ENCODE measurements around the gene TCHP.
"Not testable (repeated sequence)": the region's sequence is repeated elsewhere in the genome, so short reads cannot be mapped to it uniquely, and the experiment has no call there.

TCHP gene

DNA sequence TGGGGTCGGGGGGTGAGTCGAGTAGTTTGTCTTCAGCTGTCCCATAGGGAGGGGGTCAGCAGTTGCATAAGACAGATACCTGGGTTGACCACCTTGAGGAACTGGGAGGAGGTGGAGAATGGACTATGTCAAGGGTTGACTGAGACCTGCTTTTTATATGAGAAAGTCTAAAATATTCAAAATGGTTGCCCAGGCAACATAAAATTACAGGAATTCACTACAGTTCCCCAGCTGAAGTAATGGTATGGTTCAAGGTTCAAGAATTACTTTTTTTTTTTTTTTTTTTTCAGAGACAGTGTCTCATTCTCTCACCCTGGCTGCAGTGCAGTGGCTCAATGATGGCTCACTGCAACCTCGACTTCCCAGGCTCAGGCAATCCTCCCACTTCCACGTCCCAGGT lies 5.1 kb upstream of the TCHP start:
- Histone ChIP-seq H3K4me1 (ENCODE audit: insufficient read depth, low read length) (no peaks in the 10 kb centered on the region), H3K9me3 (ENCODE audit: low read length) (no peaks in the 10 kb centered on the region), H3K36me3 (ENCODE audit: insufficient read depth, low read length) (no peaks in the 10 kb centered on the region), H3K4me3 (ENCODE audit: low read depth in 1 of 2, low read length in 2 of 2) (no peak overlapping the region), H3K27ac (ENCODE audit: low read depth, low read length) (no peak overlapping the region), H3K27me3 (ENCODE audit: control insufficient read depth in 1 of 2, insufficient read depth in 2 of 2, low read length in 2 of 2) (no peaks in the 10 kb centered on the region), H3K9ac (ENCODE audit: low read length) (no peak overlapping the region)

DNA sequence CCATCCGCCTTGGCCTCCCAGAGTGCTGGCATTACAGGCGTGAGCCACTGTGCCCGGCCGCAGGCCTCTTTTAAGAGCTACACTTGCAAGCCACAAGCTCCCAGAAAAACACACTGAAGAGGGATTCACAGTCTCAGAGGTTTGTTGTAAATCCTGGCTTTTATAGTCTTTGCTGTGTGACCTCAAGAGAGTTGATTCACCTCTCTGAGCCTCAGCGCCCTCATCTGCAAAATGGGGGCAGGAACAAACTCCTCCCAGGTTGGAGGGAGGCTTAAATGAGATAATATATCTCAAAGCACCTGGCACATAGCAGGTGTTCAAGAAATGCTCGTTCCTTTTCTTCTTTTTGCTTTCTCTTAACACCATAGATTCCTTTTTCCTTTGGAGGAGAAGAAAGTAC lies 3.9 kb upstream of the TCHP start:
- Histone ChIP-seq H3K4me1 (ENCODE audit: insufficient read depth, low read length) (peaks cover 5% of the 10 kb centered on the region), H3K4me3 (ENCODE audit: low read depth in 1 of 2, low read length in 2 of 2) (no peak overlapping the region), H3K9ac (ENCODE audit: low read length) (no peak overlapping the region), H3K36me3 (ENCODE audit: insufficient read depth, low read length) (no peaks in the 10 kb centered on the region), H3K27me3 (ENCODE audit: control insufficient read depth in 1 of 2, insufficient read depth in 2 of 2, low read length in 2 of 2) (no peaks in the 10 kb centered on the region), H3K9me3 (ENCODE audit: low read length) (no peaks in the 10 kb centered on the region), H3K27ac (ENCODE audit: low read depth, low read length) (no peak overlapping the region)

DNA sequence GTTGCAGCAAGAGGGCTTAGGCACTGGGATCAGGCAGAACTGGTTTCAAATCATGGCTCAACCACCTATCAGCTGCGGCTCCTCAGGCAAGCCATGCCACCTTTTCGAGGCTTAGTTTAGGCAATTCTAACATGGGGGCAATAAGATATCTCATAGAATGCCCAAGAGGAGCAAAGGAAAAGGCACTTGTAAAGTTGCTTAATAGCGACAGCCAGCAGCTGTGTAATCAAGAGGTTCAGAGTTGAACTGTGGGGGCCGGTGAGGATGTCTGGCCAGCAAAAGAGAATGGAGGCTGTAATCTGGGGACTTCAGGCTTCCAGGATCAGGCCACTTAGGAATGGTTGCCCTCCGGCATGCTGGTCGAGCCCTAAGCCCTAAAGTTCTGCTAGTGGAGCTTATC lies 3.0 kb upstream of the TCHP start:
- Histone ChIP-seq H3K4me1 (ENCODE audit: insufficient read depth, low read length) (peaks cover 12% of the 10 kb centered on the region), H3K27me3 (ENCODE audit: control insufficient read depth in 1 of 2, insufficient read depth in 2 of 2, low read length in 2 of 2) (no peaks in the 10 kb centered on the region), H3K27ac (ENCODE audit: low read depth, low read length) (no peak overlapping the region), H3K9me3 (ENCODE audit: low read length) (no peaks in the 10 kb centered on the region), H3K4me3 (ENCODE audit: low read depth in 1 of 2, low read length in 2 of 2) (no peak overlapping the region), H3K36me3 (ENCODE audit: insufficient read depth, low read length) (no peaks in the 10 kb centered on the region), H3K9ac (ENCODE audit: low read length) (no peak overlapping the region)

DNA sequence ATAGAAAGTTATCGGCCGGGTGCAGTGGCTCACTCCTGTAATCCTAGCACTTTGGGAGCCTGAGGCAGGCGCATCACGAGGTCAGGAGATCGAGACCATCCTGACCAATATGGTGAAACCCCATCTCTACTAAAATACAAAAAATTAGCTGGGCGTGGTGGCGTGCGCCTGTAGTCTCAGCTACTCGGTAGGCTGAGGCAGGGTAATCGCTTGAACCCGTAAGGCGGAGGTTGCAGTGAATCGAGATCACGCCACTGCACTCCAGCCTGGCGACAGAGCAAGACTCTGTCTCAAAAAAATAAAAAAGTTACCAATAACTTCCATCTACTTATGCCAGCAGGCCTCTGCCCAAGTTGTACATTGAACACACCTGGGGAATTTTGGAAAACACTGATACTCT lies 729 bp upstream of the TCHP start:
- H3K27ac ChIP-seq (ENCODE audit: low read depth, low read length); H3K9me3 ChIP-seq (ENCODE audit: low read length); H3K27me3 ChIP-seq (ENCODE audit: control insufficient read depth in 1 of 2, insufficient read depth in 2 of 2, low read length in 2 of 2): not testable (repeated sequence)
- Histone ChIP-seq H3K9ac (ENCODE audit: low read length) (peak overlapping the region; percentile 50), H3K4me3 (ENCODE audit: low read depth in 1 of 2, low read length in 2 of 2) (peak overlapping the region; percentile 72 to 81), H3K4me1 (ENCODE audit: insufficient read depth, low read length) (peaks cover 12% of the 10 kb centered on the region), H3K36me3 (ENCODE audit: insufficient read depth, low read length) (peaks cover 13% of the 10 kb centered on the region)

DNA sequence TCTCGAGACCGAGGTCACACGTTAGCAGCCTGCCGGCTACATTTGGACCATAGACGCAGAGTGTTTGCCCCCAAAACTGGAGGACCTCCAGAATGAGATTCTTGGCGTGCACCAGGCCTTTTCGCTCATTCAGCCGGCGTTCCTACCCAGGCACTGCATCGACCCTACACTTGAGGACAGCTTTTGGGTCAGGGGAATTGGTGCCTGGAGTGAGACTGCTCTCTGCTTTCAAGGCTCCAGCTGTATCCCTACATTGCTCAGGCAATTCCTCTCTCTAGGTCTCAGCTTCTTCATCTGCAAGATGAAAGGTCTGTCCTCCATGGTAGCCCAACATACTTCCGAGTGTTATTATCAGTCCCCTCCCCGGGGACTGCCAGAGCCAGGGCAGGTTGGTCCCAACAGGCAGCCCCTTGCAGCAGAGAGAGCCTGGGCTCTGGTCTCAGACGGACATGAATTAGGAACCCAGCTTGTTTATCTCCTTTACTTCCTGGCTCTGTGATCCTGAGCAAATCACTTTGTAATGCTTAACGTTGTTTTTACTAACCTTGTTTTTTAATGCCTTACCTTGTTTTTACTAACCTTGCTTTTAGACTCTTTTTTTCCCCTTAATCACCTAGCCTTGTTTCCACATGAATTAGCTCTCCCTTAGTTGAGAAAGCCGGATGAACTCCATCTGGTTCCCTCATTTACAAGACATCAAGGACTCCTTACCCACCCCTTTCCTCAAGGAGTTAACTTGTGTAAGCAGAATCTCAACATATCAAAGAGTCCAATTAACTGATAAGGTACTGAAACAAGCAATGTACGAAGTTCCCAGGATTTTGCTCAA lies 892 bp downstream of the TCHP start:
- Histone ChIP-seq H3K9ac (ENCODE audit: low read length) (peak overlapping the region; percentile 50), H3K36me3 (ENCODE audit: insufficient read depth, low read length) (peaks cover 28% of the 10 kb centered on the region), H3K4me3 (ENCODE audit: low read depth in 1 of 2, low read length in 2 of 2) (peak overlapping the region; percentile 72 to 81), H3K27me3 (ENCODE audit: control insufficient read depth in 1 of 2, insufficient read depth in 2 of 2, low read length in 2 of 2) (no peaks in the 10 kb centered on the region), H3K4me1 (ENCODE audit: insufficient read depth, low read length) (peaks cover 12% of the 10 kb centered on the region), H3K9me3 (ENCODE audit: low read length) (no peaks in the 10 kb centered on the region), H3K27ac (ENCODE audit: low read depth, low read length) (peak overlapping the region; percentile 87)

DNA sequence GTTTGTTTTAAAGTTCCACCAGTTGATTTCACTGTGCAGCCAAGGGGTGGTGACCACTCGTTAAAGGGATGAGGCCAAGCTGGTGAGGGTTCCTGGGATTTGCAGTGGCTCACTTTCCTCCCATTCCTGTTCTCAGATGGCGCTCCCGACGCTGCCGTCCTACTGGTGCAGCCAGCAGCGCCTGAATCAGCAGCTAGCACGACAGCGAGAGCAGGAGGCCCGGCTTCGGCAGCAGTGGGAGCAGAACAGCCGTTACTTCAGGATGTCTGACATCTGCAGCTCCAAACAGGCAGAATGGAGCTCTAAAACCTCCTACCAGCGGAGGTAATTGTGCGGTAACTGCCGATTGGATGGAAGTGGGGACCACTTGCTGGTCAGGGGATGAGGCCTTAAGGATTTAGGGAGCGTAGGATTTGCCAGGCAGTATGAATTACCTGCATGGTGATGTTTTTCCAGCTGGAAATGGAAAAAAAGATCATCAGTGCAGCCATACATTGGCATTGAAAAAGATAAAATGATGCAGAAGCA lies 2.9 kb downstream of the TCHP start:
- Histone ChIP-seq H3K27me3 (ENCODE audit: control insufficient read depth in 1 of 2, insufficient read depth in 2 of 2, low read length in 2 of 2) (no peaks in the 10 kb centered on the region), H3K4me3 (ENCODE audit: low read depth in 1 of 2, low read length in 2 of 2) (no peak overlapping the region), H3K27ac (ENCODE audit: low read depth, low read length) (no peak overlapping the region), H3K4me1 (ENCODE audit: insufficient read depth, low read length) (peaks cover 12% of the 10 kb centered on the region), H3K9me3 (ENCODE audit: low read length) (no peaks in the 10 kb centered on the region), H3K36me3 (ENCODE audit: insufficient read depth, low read length) (peaks cover 47% of the 10 kb centered on the region), H3K9ac (ENCODE audit: low read length) (no peak overlapping the region)

DNA sequence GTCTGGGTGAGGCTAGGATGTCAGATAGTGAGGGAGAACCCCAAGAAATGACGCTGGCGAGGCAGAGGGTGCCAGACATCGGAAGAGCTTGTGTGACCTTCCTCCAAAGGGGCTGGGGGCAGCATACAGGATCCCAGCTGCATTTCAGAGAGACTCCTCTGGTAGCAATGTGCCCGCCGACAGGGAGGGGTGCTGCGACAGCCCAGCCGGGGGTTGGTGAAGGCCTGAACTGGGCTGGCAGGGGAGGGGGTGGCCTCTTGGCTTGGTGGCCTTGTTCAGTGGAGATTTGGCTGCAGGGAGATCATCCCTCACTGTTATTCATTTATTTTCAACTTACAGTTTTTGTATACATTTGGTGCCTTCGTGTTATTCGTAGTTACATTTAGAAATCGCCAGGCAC lies 5.2 kb downstream of the TCHP start:
- H3K4me1 ChIP-seq (ENCODE audit: insufficient read depth, low read length), result peaks cover 12% of the 10 kb centered on the region
- H3K36me3 ChIP-seq (ENCODE audit: insufficient read depth, low read length), result peaks cover 61% of the 10 kb centered on the region
- no peak overlapping the region for H3K4me3 ChIP-seq (ENCODE audit: low read depth in 1 of 2, low read length in 2 of 2)
- no peaks in the 10 kb centered on the region for H3K27me3 ChIP-seq (ENCODE audit: control insufficient read depth in 1 of 2, insufficient read depth in 2 of 2, low read length in 2 of 2)
- no peak overlapping the region for H3K27ac ChIP-seq (ENCODE audit: low read depth, low read length)
- no peak overlapping the region for H3K9ac ChIP-seq (ENCODE audit: low read length)
- H3K9me3 ChIP-seq (ENCODE audit: low read length), result no peaks in the 10 kb centered on the region

DNA sequence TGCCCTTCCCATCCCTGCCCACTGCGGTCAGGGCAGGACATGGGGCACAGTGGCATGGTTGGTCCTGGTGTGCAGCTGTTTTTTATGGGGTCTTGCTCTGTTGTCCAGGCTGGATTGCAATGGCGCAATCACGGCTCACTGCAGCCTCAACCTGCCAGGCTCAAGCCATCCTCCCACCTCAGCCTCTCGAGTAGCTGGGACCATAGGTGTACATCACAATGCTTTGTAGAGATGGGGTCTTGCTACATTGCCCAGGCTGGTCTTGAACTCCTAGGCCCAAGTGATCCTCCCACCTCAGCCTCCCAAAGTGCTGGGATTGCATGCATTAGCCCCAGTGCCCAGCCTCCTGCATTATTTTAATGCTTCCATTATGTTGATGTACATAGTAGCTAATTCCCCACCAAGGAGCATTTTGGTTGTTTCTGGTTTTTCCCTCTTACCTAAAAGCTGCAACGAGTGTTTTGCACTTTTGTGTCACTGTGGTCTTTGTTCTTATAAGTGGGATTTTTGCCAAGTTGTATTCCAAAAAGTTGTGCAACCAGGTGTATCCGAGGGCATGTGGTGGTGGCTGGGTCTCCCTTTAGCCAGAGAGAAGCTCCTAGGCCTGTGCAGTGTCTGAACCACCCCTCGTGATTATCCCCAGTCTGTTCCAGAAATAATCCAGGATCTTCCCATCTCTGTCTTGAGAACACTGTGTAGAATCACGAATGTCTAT lies 10.3 kb downstream of the TCHP start:
- Histone ChIP-seq H3K36me3 (ENCODE audit: insufficient read depth, low read length) (peaks cover 83% of the 10 kb centered on the region), H3K27me3 (ENCODE audit: control insufficient read depth in 1 of 2, insufficient read depth in 2 of 2, low read length in 2 of 2) (no peaks in the 10 kb centered on the region), H3K4me1 (ENCODE audit: insufficient read depth, low read length) (no peaks in the 10 kb centered on the region), H3K9ac (ENCODE audit: low read length) (no peak overlapping the region), H3K4me3 (ENCODE audit: low read depth in 1 of 2, low read length in 2 of 2) (no peak overlapping the region), H3K27ac (ENCODE audit: low read depth, low read length) (no peak overlapping the region), H3K9me3 (ENCODE audit: low read length) (no peaks in the 10 kb centered on the region)

DNA sequence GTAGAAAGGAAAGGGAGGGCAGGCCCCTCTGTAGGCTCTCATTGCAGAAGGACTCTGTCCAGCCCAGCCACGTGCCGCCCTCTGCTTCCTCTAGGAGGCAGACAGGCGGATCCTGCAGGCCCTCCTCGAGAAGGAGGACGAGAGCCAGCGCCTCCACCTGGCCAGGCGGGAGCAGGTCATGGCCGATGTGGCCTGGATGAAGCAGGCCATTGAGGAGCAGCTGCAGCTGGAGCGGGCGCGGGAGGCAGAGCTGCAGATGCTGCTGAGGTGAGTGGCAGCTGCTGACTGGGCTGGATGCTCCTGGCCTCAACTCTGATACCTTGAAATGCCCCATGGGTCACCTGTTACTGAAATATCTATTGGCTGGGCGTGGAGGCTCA lies 10.9 kb downstream of the TCHP start:
- no peaks in the 10 kb centered on the region for H3K27me3 ChIP-seq (ENCODE audit: control insufficient read depth in 1 of 2, insufficient read depth in 2 of 2, low read length in 2 of 2)
- H3K9ac ChIP-seq (ENCODE audit: low read length), result no peak overlapping the region
- no peak overlapping the region for H3K27ac ChIP-seq (ENCODE audit: low read depth, low read length)
- H3K9me3 ChIP-seq (ENCODE audit: low read length), result no peaks in the 10 kb centered on the region
- no peak overlapping the region for H3K4me3 ChIP-seq (ENCODE audit: low read depth in 1 of 2, low read length in 2 of 2)
- H3K36me3 ChIP-seq (ENCODE audit: insufficient read depth, low read length), result peaks cover 83% of the 10 kb centered on the region
- H3K4me1 ChIP-seq (ENCODE audit: insufficient read depth, low read length), result no peaks in the 10 kb centered on the region

DNA sequence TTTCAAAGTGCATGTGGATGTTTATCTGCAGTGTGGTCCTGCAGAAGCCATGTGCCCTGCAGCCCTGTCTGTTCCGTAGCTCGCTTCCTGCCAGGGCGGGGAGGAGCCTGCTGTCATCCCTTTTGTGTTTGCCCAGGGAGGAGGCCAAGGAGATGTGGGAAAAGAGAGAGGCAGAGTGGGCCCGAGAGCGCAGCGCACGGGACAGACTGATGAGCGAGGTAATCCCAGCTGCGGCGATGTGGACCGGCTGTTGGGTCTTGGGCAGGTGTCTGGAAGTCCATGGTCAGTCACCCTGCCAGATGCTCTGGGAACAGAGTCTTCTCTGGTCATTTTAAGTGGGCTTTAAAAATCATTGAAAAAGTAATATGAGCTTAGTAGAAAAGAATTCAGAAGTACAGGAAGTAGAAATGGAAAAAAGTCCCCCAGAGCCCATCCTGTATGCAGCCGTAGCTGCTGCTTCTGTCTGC lies 12.8 kb downstream of the TCHP start:
- Histone ChIP-seq H3K4me3 (ENCODE audit: low read depth in 1 of 2, low read length in 2 of 2) (no peak overlapping the region), H3K27ac (ENCODE audit: low read depth, low read length) (no peak overlapping the region), H3K9me3 (ENCODE audit: low read length) (no peaks in the 10 kb centered on the region), H3K9ac (ENCODE audit: low read length) (no peak overlapping the region), H3K36me3 (ENCODE audit: insufficient read depth, low read length) (peaks cover 81% of the 10 kb centered on the region), H3K27me3 (ENCODE audit: control insufficient read depth in 1 of 2, insufficient read depth in 2 of 2, low read length in 2 of 2) (no peaks in the 10 kb centered on the region), H3K4me1 (ENCODE audit: insufficient read depth, low read length) (no peaks in the 10 kb centered on the region)

DNA sequence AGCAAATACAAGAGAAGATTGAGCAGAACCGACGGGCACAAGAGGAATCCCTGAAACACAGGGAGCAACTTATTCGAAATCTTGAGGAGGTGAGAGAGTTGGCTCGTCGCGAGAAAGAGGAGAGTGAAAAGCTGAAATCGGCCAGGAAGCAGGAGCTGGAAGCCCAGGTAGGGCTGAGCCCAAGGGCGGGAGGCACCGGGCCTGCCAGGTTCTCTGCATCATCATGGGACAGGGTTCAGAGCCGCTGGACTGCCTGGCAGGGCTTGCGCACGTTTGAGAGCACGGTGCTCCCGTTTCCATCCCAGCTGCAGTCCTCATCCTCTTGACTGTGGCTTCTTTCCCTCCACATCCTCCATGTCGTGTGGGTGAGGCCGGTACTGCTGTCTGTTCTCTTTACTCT lies 14.4 kb downstream of the TCHP start:
- Histone ChIP-seq H3K27me3 (ENCODE audit: control insufficient read depth in 1 of 2, insufficient read depth in 2 of 2, low read length in 2 of 2) (no peaks in the 10 kb centered on the region), H3K36me3 (ENCODE audit: insufficient read depth, low read length) (peaks cover 78% of the 10 kb centered on the region), H3K9me3 (ENCODE audit: low read length) (no peaks in the 10 kb centered on the region), H3K4me3 (ENCODE audit: low read depth in 1 of 2, low read length in 2 of 2) (no peak overlapping the region), H3K4me1 (ENCODE audit: insufficient read depth, low read length) (no peaks in the 10 kb centered on the region), H3K9ac (ENCODE audit: low read length) (no peak overlapping the region), H3K27ac (ENCODE audit: low read depth, low read length) (no peak overlapping the region)

Data from muscle layer of colon (tissue), 2 donors.